ENCODE measurements around the gene COLEC12.

- TF ChIP-seq CTCF (IDR thresholded peaks at IDR 0.05) (no peak), POLR2A (IDR thresholded peaks at IDR 0.05) (no peak)
Observed at GRCh38 chr18:396251-396555, 104.3 kb downstream of the COLEC12 start.

Data from lower leg skin (tissue), 3 donors.